GM10266 (cell line): ENCODE measurements around the gene USP22.

Experiments used
- DNase-seq: peaks from one replicate; pipeline ENCODE4 v3.0.0; 2012; ENCODE audit errors: extremely low spot score
- TF ChIP-seq, protein P1 (sequence below): IDR thresholded peaks from 2 replicates; pipeline ENCODE4 v1.5.1; 2012; ENCODE audit warnings: mild to moderate bottlenecking, low read depth; ENCODE audit not compliant: control insufficient read depth, insufficient read depth; ENCODE audit errors: missing control alignments

Gene USP22

GRCh38 chr17:20952183-20952582 is 90.6 kb downstream of the USP22 start:
- TF ChIP-seq, protein P1, sequence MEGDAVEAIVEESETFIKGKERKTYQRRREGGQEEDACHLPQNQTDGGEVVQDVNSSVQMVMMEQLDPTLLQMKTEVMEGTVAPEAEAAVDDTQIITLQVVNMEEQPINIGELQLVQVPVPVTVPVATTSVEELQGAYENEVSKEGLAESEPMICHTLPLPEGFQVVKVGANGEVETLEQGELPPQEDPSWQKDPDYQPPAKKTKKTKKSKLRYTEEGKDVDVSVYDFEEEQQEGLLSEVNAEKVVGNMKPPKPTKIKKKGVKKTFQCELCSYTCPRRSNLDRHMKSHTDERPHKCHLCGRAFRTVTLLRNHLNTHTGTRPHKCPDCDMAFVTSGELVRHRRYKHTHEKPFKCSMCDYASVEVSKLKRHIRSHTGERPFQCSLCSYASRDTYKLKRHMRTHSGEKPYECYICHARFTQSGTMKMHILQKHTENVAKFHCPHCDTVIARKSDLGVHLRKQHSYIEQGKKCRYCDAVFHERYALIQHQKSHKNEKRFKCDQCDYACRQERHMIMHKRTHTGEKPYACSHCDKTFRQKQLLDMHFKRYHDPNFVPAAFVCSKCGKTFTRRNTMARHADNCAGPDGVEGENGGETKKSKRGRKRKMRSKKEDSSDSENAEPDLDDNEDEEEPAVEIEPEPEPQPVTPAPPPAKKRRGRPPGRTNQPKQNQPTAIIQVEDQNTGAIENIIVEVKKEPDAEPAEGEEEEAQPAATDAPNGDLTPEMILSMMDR: no peak
- DNase-seq: no peak
